Stomach (tissue), 4 donors: ENCODE results near the gene CTIF.

Source experiments
- CTCF ChIP-seq, 7 experiments: fragments of 450-650 bp in 4 of 7; fragments of 200-600 bp in 3 of 7; sonication (generic) in 3 of 7; IDR thresholded peaks; one replicate each; pipeline ENCODE4 v1.5.1; 2016 to 2019; ENCODE audit warnings: antibody characterized with exemption in 7 of 7, control low read depth in 2 of 7, mild to moderate bottlenecking in 1 of 7
- EP300 ChIP-seq: sonication (generic); formaldehyde crosslinking; IDR thresholded peaks from one replicate; pipeline ENCODE4 v1.6.1; 2017; ENCODE audit warnings: antibody characterized with exemption
- POLR2AphosphoS5 ChIP-seq, 3 donors: sonication (generic); formaldehyde crosslinking; IDR thresholded peaks; one replicate each; pipeline ENCODE4 v1.6.1; 2016; ENCODE audit warnings: antibody characterized with exemption in 3 of 3

GRCh38 chr18:48776641-48777025 is 237.8 kb downstream of the CTIF start:
- TF ChIP-seq CTCF (IDR thresholded peaks at IDR 0.05) (no peak), EP300 (no peak), POLR2AphosphoS5 (IDR thresholded peaks at IDR 0.05) (no peak)
